Right cardiac atrium (tissue), 5 donors: ENCODE measurements around the gene PRKCE. TPM values are rescaled to one million over a fixed set of nuclear protein-coding genes. Genes with fewer than 3 reads are reported as not detected.
"Not testable (repeated sequence)": the region's sequence is repeated elsewhere in the genome, so short reads cannot be mapped to it uniquely, and the experiment has no call there.

Source experiments
- ATAC-seq, 2 donors: fragments of 200-7000 bp; cut with Tn5 transposase; one replicate each; pipeline versions ENCODE4 v1.8.0 to v1.9.1; 2020; ENCODE audit warnings: moderate library complexity in 2 of 2, mild to moderate bottlenecking in 1 of 2
- DNase-seq, 3 donors: peaks; one replicate each; pipeline ENCODE4 v3.0.0-alpha.2; 2020
- H3K27ac ChIP-seq: one replicate; pipeline ENCODE4 v1.5.1; 2013; ENCODE audit warnings: mild to moderate bottlenecking, low read length, control low read depth, moderate library complexity
- H3K27me3 ChIP-seq: one replicate; pipeline ENCODE4 v1.6.1; 2013; ENCODE audit not compliant: control insufficient read depth, insufficient read depth
- H3K4me1 ChIP-seq: one replicate; pipeline ENCODE4 v1.6.1; 2013; ENCODE audit warnings: low read length; ENCODE audit not compliant: control insufficient read depth, insufficient read depth
- H3K4me3 ChIP-seq: one replicate; pipeline ENCODE4 v1.5.1; 2013; ENCODE audit warnings: low read length, control low read depth
- H3K9me3 ChIP-seq: one replicate; pipeline ENCODE4 v1.6.1; 2013; ENCODE audit warnings: low read length; ENCODE audit not compliant: control insufficient read depth
- WGBS: extraction: QIAGEN DNeasy Blood & Tissue Kit; methylation state at CpG from one replicate; pipeline ENCODE4 v1.1.7; 2013; 5-methylcytosine and 5-hydroxymethylcytosine counted together
- intact Hi-C, 4 donors: fragments of 100-400 bp; cut with DNase I; formaldehyde crosslinking; loops; one replicate each; pipeline versions ENCODE4 v1.11.0 to v1.14.0; 2022 to 2023
- polyA plus RNA-seq: library from polyadenylated mRNA; stranded (reverse); fragments of 200-250 nt; gene quantifications from one replicate; pipeline ENCODE4 v1.2.3, GENCODE V29; 2013
- total RNA-seq, 4 donors: library from RNA; stranded (reverse); fragmentation: NEBNext Ultra II Directional; extraction: Animal tissue kit (Norgen Biotek cat#: 25700); gene quantifications; one replicate each; pipeline ENCODE4 v1.2.1, GENCODE V29; 2021
- donor health status: healthy with polysubstance abuse.
- donor health status: DM: no; HTN: yes; CAD: no.
- donor health status: DM: no; HTN: no; CAD: no.
- donor health status: DM: no; HTN: yes; CAD: no; lungs with severe emphysema.
- donor health status: DM: yes; HTN: yes; CAD: no.

The PRKCE gene
- total and polyA plus RNA-seq, 5 donors, result 5.5 to 19.7 (median 18.7) TPM

GRCh38 chr2:45714679-45715078 is 63.2 kb downstream of the PRKCE start:
- H3K9me3 ChIP-seq, result no peaks in the 10 kb centered on the region
- no peaks in the 10 kb centered on the region for H3K27me3 ChIP-seq
- DNase-seq (no peak), ATAC-seq (no peak)
- H3K4me1 ChIP-seq, result peaks cover 9% of the 10 kb centered on the region
- no peak overlapping the region for H3K4me3 ChIP-seq
- WGBS, result 95% methylated on average over 3 of the region's 3 CpGs
- intact Hi-C loops, result no loop called here
- no peak overlapping the region for H3K27ac ChIP-seq

- ATAC-seq, result no peak
- Histone ChIP-seq H3K9me3 (no peaks in the 10 kb centered on the region), H3K27ac (no peak overlapping the region), H3K4me1 (peaks cover 13% of the 10 kb centered on the region), H3K4me3 (no peak overlapping the region), H3K27me3 (no peaks in the 10 kb centered on the region)
- WGBS, result 98% methylated on average over 5 of the region's 5 CpGs
- DNase-seq, result no peak
- intact Hi-C loops, result loop anchor here in 1 of 4 donors (2.0 kb wide), 1 partner anchor 15 kb away; no protein-coding TSS in a partner anchor
Observed at GRCh38 chr2:45715601-45716379, 64.3 kb downstream of the PRKCE start.

DNA sequence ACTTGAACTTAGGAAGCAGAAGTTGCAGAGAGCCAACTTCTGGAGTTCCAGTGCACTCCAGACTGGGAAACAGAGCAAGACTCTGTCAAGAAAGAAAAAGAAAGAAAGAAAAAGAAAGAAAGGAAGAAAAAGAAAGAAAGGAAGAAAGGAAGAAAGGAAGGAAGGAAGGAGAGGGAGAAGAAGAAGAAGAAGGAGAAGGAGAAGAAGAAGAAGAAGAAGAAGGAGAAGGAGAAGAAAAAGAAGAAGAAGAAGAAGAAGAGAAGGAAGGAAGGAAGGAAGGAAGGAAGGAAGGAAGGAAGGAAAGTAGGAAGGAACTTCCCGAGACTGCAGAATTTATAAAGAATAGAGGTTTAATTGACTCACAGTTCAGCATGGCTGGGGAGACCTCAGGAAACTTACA is 65.0 kb downstream of the PRKCE start:
- H3K4me3 ChIP-seq, H3K27ac ChIP-seq, H3K9me3 ChIP-seq, H3K27me3 ChIP-seq, DNase-seq, ATAC-seq: not testable (repeated sequence)
- WGBS, result 80% methylated on average over 1 of the region's 1 CpG
- intact Hi-C loops, result loop anchor here in 1 of 4 donors (2.0 kb wide), 1 partner anchor 14 kb away; no protein-coding TSS in a partner anchor
- peaks cover 18% of the 10 kb centered on the region for H3K4me1 ChIP-seq

DNA sequence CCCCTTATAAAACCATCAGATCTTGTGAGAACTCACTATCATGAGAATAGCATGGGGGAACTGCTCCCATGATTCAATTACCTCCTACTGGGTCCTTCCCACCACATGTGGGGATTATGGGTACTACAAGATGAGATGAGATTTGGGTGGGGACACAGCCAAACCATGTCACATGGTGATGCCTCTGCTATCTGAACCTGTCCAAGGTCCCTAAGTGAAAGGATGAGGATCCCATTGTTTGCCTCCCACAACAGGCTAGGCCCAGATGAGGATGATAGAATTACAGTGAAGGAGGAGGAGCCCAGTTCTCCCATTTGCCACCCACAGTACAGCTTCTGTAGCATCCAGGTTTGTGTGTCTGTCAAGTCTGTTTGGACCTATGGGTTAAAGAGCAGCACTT is 65.4 kb downstream of the PRKCE start:
- no peak overlapping the region for H3K4me3 ChIP-seq
- H3K9me3 ChIP-seq, result no peaks in the 10 kb centered on the region
- peaks cover 18% of the 10 kb centered on the region for H3K4me1 ChIP-seq
- DNase-seq (no peak), ATAC-seq (no peak)
- H3K27ac ChIP-seq, result no peak overlapping the region
- intact Hi-C loops, result loop anchor here in 1 of 4 donors (2.0 kb wide), 1 partner anchor 14 kb away; no protein-coding TSS in a partner anchor
- H3K27me3 ChIP-seq, result no peaks in the 10 kb centered on the region

GRCh38 chr2:45720210-45720609 is 68.7 kb downstream of the PRKCE start:
- H3K27ac ChIP-seq, result no peak overlapping the region
- no peak for ATAC-seq
- no peaks in the 10 kb centered on the region for H3K27me3 ChIP-seq
- H3K9me3 ChIP-seq, result no peaks in the 10 kb centered on the region
- no peak overlapping the region for H3K4me3 ChIP-seq
- no peak for DNase-seq
- 94% methylated on average over 6 of the region's 6 CpGs for WGBS
- H3K4me1 ChIP-seq, result peaks cover 16% of the 10 kb centered on the region
- intact Hi-C loops, result no loop called here

GRCh38 chr2:45721150-45721549 is 69.7 kb downstream of the PRKCE start:
- DNase-seq (no peak), ATAC-seq (peak; percentile 21 to 22)
- H3K4me1 ChIP-seq, result peaks cover 16% of the 10 kb centered on the region
- H3K27ac ChIP-seq, result no peak overlapping the region
- H3K27me3 ChIP-seq, result no peaks in the 10 kb centered on the region
- 89% methylated on average over 1 of the region's 1 CpG for WGBS
- H3K4me3 ChIP-seq, result no peak overlapping the region
- H3K9me3 ChIP-seq, result no peaks in the 10 kb centered on the region
- intact Hi-C loops, result no loop called here

- intact Hi-C loops, result no loop called here
- no peaks in the 10 kb centered on the region for H3K9me3 ChIP-seq
- ATAC-seq (no peak), DNase-seq (no peak)
- H3K4me1 ChIP-seq, result peaks cover 16% of the 10 kb centered on the region
- no peak overlapping the region for H3K27ac ChIP-seq
- 94% methylated on average over 5 of the region's 5 CpGs for WGBS
- no peak overlapping the region for H3K4me3 ChIP-seq
- H3K27me3 ChIP-seq, result no peaks in the 10 kb centered on the region
Observed at GRCh38 chr2:45722477-45722876, 71.0 kb downstream of the PRKCE start.

DNA sequence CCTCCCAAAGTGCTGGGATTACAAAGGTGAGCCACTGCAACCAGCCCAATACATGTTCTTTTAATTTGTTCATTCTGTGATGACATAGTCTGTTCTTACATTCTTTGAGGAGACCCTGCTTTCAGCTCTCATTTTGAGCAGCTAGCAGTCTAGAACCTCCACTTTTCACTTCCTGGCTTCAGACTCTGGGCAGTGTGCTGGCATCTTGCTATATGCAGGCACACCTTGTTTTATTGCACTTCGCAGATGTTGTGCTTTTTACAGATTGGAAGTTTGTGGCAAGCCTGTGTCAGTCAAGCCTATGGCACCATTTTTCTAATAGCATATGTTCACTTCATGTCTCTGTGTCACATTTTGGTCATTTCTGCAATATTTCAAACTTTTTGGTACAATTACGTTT is 72.4 kb downstream of the PRKCE start:
- ATAC-seq, result no peak
- H3K9me3 ChIP-seq, result no peaks in the 10 kb centered on the region
- H3K4me3 ChIP-seq, result no peak overlapping the region
- 82% methylated on average over 2 of the region's 2 CpGs for WGBS
- peaks cover 16% of the 10 kb centered on the region for H3K4me1 ChIP-seq
- H3K27ac ChIP-seq, result peak overlapping the region; percentile 23
- no peaks in the 10 kb centered on the region for H3K27me3 ChIP-seq
- intact Hi-C loops, result no loop called here
- DNase-seq, result no peak

GRCh38 chr2:45724335-45724734 is 72.9 kb downstream of the PRKCE start:
- intact Hi-C loops, result no loop called here
- Histone ChIP-seq H3K27ac (no peak overlapping the region), H3K4me1 (peaks cover 16% of the 10 kb centered on the region), H3K4me3 (no peak overlapping the region), H3K9me3 (no peaks in the 10 kb centered on the region), H3K27me3 (no peaks in the 10 kb centered on the region)
- DNase-seq, result no peak
- ATAC-seq, result no peak
- WGBS, result 25% methylated on average over 2 of the region's 2 CpGs

DNA sequence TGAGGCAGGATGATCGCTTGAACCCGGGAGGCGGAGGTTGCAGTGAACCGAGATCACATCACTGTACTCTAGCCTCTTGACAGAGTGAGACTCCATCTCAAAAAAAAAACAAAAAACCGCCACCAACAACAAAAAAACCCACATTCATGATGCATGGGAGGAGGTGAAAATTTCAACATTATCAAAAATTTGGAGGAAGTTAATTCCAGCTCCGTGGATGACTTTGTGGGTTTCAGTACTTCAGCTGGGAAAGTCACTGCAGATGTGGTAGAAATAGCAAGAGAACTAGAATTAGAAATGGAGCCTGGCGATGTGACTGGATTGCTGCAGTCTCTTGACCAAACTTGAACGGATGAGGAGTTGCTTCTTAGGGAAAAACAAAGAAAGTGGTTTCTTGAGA is 74.3 kb downstream of the PRKCE start:
- DNase-seq (no peak), ATAC-seq (no peak)
- Histone ChIP-seq H3K4me1 (peaks cover 12% of the 10 kb centered on the region), H3K27ac (no peak overlapping the region), H3K4me3 (no peak overlapping the region), H3K9me3 (no peaks in the 10 kb centered on the region), H3K27me3 (no peaks in the 10 kb centered on the region)
- intact Hi-C loops, result no loop called here
- 94% methylated on average over 8 of the region's 8 CpGs for WGBS

DNA sequence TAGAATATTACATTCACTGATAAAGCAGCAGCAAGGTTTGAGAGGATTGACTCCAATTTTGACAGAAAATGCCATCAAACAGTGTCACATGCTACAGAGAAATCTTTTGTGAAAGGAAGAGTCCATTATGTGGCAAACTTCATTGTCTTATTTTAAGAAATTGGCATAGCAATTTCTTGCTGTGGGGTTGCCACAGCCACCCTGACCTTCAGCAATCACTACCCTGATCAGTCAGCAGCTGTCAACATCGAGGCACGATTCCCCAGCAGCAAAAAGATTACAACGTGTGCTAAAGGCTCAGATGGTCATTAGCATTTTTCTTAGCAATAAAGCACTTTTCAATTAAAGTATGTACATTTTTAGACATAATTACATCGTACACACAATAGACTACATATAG is 74.7 kb downstream of the PRKCE start:
- Histone ChIP-seq H3K4me3 (no peak overlapping the region), H3K27ac (no peak overlapping the region), H3K27me3 (no peaks in the 10 kb centered on the region), H3K9me3 (no peaks in the 10 kb centered on the region), H3K4me1 (peaks cover 10% of the 10 kb centered on the region)
- intact Hi-C loops, result no loop called here
- WGBS, result 57% methylated on average over 4 of the region's 4 CpGs
- no peak for DNase-seq
- no peak for ATAC-seq
